ENCODE measurements around the gene NLRP9.

NLRP9 gene

GRCh38 chr19:55676889-55677505 is 61.2 kb downstream of the NLRP9 start:
- H3K4me3 ChIP-seq (ENCODE audit: low read length), result no peak overlapping the region
- DNase-seq (ENCODE audit: low read depth, low spot score), result no peak

GRCh38 chr19:55676383-55676782 is 61.8 kb downstream of the NLRP9 start:
- peak overlapping the region; percentile 93 for H3K4me3 ChIP-seq (ENCODE audit: low read length)
- no peak for DNase-seq (ENCODE audit: low read depth, low spot score)

GRCh38 chr19:55675661-55676354 is 62.4 kb downstream of the NLRP9 start:
- peak overlapping the region; percentile 93 for H3K4me3 ChIP-seq (ENCODE audit: low read length)
- DNase-seq (ENCODE audit: low read depth, low spot score), result no peak

GRCh38 chr19:55674841-55675660 is 63.2 kb downstream of the NLRP9 start, which contains the start of gene EPN1:
EPN1 (plus strand) TSS chr19:55675226; CDS start chr19:55678628, 3,402 bp downstream.
- peak; percentile 94 for DNase-seq (ENCODE audit: low read depth, low spot score)
- H3K4me3 ChIP-seq (ENCODE audit: low read length), result peak within 1 kb of the TSS; percentile 93

- peak overlapping the region; percentile 93 for H3K4me3 ChIP-seq (ENCODE audit: low read length)
- DNase-seq (ENCODE audit: low read depth, low spot score), result no peak
Observed at GRCh38 chr19:55674459-55674840, 63.8 kb downstream of the NLRP9 start.

GRCh38 chr19:55673889-55674288 is 64.3 kb downstream of the NLRP9 start:
- no peak for DNase-seq (ENCODE audit: low read depth, low spot score)
- peak overlapping the region; percentile 93; the same call in 1 of the 2 replicates for H3K4me3 ChIP-seq (ENCODE audit: low read length)

- no peak overlapping the region for H3K4me3 ChIP-seq (ENCODE audit: low read length)
- no peak for DNase-seq (ENCODE audit: low read depth, low spot score)
Observed at GRCh38 chr19:55673465-55673864, 64.7 kb downstream of the NLRP9 start.

GRCh38 chr19:55672418-55672817 is 65.8 kb downstream of the NLRP9 start:
- H3K4me3 ChIP-seq (ENCODE audit: low read length), result no peak overlapping the region
- no peak for DNase-seq (ENCODE audit: low read depth, low spot score)

- H3K4me3 ChIP-seq (ENCODE audit: low read length), result no peak overlapping the region
- no peak for DNase-seq (ENCODE audit: low read depth, low spot score)
Observed at GRCh38 chr19:55671054-55671378, 67.2 kb downstream of the NLRP9 start.

- DNase-seq (ENCODE audit: low read depth, low spot score), result no peak
- H3K4me3 ChIP-seq (ENCODE audit: low read length), result no peak overlapping the region
Observed at GRCh38 chr19:55670280-55671053, 67.7 kb downstream of the NLRP9 start.

GRCh38 chr19:55669418-55670279 is 68.6 kb downstream of the NLRP9 start:
- no peak for DNase-seq (ENCODE audit: low read depth, low spot score)
- H3K4me3 ChIP-seq (ENCODE audit: low read length), result no peak overlapping the region

- DNase-seq (ENCODE audit: low read depth, low spot score), result no peak
- H3K4me3 ChIP-seq (ENCODE audit: low read length), result no peak overlapping the region
Observed at GRCh38 chr19:55668603-55669348, 69.4 kb downstream of the NLRP9 start.

- no peak overlapping the region for H3K4me3 ChIP-seq (ENCODE audit: low read length)
- DNase-seq (ENCODE audit: low read depth, low spot score), result no peak
Observed at GRCh38 chr19:55667958-55668357, 70.2 kb downstream of the NLRP9 start.

- no peak overlapping the region for H3K4me3 ChIP-seq (ENCODE audit: low read length)
- DNase-seq (ENCODE audit: low read depth, low spot score), result no peak
Observed at GRCh38 chr19:55667511-55667910, 70.7 kb downstream of the NLRP9 start.

- DNase-seq (ENCODE audit: low read depth, low spot score), result no peak
- H3K4me3 ChIP-seq (ENCODE audit: low read length), result no peak overlapping the region
Observed at GRCh38 chr19:55667006-55667381, 71.2 kb downstream of the NLRP9 start.

- H3K4me3 ChIP-seq (ENCODE audit: low read length), result no peak overlapping the region
- no peak for DNase-seq (ENCODE audit: low read depth, low spot score)
Observed at GRCh38 chr19:55666343-55667005, 71.7 kb downstream of the NLRP9 start.

GRCh38 chr19:55663846-55664536 is 74.2 kb downstream of the NLRP9 start:
- DNase-seq (ENCODE audit: low read depth, low spot score), result no peak
- no peak overlapping the region for H3K4me3 ChIP-seq (ENCODE audit: low read length)
